Measurements from ENCODE around the gene USP32. TPM values are rescaled to one million over a fixed set of nuclear protein-coding genes. Genes with fewer than 3 reads are reported as not detected.
"Not testable (repeated sequence)": the region's sequence is repeated elsewhere in the genome, so short reads cannot be mapped to it uniquely, and the experiment has no call there.

The USP32 gene
- total RNA-seq, 2 donors from 2014 or later, result 41.1 to 50.1 TPM

DNA sequence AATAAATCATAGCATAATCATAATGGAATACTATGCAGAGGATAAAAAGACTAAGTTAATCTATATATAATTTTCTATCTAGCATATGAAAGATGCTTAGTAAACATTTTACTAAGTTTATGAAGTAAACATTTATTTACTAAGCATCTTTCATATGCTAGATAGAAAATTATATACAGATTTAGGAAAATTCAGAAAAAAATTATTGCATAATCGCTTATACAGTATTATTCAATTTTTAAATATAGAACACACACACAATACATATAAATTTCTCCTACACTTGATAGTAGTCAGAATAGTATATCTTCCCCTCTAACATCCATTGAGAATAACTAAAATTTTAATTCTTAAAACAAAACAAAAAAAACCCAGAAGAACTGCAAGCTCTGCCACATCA is 131.4 kb downstream of the USP32 start:
- intact Hi-C loops (cut with DNase I), result no loop called here
- DNase-seq (ENCODE audit: low spot score), result no peak

DNA sequence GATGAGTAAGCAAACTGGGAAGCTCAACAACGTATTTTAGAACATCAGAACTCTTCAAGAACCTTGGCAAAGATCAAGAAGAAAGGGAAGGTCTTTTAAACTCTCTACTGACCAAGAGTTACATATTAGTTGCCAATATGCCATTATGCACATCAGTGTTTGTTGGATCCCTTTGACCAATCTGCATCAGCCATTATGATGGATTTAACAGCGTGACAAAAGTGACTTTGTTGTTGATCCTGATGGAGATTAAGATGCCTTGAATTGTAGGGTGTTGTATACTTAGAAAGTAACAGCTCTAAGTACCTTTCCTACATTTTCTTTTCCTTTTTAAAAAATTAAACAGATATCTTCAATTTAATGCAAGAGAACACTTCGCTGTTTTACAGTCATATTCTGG is 133.6 kb downstream of the USP32 start:
- intact Hi-C loops (cut with DNase I), result no loop called here
- DNase-seq (ENCODE audit: low spot score), result no peak

DNA sequence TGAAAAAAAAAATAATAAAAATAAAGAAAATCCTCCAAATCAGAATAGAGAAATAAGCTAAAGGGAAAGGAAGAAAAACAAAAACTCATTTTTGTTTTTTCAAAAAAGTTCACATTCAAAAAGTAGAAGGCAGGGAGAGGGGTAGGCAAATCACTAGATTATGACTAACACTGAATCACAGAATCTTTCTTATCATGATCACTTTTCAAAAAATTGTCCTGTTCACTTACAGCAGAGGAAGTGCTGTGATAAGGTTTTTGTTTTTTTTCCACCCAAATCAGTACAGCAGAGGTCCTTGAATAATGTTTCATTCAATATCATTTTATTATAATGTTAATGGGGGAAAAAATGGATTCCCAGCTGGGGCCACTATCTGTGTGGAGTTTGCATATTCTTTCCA is 135.8 kb downstream of the USP32 start:
- DNase-seq (ENCODE audit: low spot score), result no peak
- intact Hi-C loops (cut with DNase I), result no loop called here

DNA sequence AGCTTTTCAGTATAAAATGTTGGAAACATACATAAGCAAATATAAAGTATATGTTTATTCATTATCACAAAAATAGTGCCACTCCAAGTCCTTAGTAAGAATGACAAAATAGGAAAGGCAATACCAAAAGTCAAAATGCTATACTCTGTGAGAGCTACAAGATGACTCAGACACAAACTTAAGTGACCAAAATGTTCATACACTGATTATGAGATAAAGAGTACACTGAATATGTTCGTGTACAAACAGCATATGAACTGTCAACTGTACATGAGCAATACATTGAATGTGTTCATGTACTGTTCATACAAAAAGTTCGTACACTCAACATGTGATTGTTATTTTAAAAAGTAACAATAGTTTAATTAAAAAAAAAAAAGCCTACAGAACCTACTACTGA is 138.9 kb downstream of the USP32 start:
- intact Hi-C loops (cut with DNase I), result no loop called here
- no peak for DNase-seq (ENCODE audit: low spot score)

DNA sequence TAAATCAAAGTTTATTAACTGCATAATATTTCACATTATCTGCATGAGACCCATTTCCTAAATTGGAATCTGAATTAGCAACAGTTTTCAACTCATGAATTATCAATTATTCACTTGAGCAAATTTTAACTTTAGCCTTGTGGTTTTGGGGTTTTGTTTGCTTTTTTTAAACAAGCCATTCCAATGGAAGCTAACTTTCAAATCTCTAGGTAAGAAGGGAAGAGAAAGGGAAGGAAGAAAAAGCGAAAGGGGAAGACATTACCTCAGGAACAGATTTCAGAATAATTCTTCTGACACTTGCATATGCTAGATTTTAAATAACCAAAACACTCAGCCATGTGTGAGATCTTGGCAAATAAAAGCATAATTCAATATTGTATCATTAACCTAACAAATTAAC is 139.5 kb downstream of the USP32 start:
- intact Hi-C loops (cut with DNase I), result no loop called here
- no peak for DNase-seq (ENCODE audit: low spot score)

DNA sequence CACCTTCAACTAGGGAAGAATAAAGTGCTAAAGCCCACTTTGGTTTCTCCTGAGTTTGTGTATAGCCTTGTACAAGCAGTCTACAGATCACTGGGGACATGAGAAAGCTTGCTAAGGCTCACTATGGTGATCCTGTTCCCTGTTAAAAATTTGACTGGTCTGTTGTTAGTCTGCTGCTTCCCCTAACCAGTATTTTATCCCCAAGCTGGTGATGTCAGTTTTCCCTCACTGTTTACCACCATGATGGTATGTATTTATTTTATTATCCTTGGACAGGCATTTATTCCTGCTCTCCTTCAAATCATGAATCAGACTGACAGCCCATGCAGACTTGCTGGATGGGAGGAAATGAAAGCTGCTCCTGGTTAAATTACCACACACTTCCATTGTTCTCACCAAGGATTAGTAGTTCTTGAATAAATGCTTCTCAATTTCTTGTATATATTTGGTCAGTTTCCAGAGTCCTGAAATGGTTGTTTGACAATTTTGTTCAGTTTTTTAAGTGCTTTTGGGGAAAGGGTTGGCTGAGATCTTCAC is 142.6 kb downstream of the USP32 start:
- intact Hi-C loops (cut with DNase I), result no loop called here
- no peak for DNase-seq (ENCODE audit: low spot score)

DNA sequence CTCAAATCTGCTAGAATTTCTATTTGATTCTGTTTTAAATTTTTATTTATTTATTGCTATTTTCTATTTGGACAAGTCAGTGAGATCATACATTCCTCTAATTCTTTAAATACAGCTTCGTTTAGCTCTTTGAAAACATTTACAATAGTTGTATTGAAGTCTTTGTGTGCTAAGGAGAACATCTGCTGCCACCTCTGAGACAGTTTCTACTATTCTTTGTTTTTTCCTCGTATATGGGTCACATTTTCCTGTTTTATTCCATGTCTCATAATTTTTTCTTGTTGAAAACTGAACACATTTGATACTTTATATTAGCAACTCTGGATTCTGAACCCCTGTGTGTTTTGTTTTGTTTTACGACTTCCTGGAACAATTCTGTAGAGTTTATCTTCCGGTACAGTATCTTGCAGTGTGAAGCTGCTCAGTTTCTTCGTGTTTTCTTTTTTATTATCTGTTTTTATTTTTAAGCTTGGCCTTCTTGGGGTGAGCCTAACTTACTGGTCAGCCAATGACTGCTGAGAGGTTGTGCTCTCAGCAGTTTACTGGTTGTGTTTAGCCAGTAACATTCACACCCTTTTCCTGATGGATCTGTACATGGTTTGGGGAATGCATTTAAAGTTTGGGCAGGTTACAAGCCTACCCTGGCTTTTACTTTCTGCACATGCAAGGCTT is 143.2 kb downstream of the USP32 start:
- no peak for DNase-seq (ENCODE audit: low spot score)
- intact Hi-C loops (cut with DNase I), result no loop called here

DNA sequence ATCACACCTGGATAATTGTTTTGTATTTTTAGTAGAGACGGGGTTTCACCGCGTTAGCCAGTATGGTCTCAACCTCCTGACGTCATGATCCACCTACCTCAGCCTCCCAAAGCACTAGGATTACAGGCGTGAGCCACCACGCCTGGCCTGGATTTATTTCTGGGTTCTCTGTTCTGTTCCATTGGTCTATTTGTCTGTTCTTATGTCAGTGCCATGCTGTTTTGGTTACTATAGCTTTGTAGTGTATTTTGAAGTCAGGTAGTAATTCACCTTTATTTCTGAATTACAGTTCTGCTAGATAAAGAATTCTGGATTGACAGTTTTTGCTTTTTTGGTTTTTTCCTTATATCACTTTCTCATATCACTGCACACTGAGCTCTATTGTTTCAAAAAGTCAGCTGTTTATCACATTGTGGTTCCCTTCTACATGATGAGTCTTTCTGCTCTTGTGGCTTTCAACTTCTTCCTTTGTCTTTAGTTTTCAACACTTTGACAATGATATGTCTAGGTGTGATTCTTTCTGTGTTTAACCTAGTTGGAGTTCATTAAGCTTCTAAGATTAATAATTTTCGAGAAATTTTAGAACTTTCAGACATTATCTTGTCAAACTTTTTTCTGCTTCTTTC is 144.0 kb downstream of the USP32 start:
- no peak for DNase-seq (ENCODE audit: low spot score)
- intact Hi-C loops (cut with DNase I), result no loop called here

DNA sequence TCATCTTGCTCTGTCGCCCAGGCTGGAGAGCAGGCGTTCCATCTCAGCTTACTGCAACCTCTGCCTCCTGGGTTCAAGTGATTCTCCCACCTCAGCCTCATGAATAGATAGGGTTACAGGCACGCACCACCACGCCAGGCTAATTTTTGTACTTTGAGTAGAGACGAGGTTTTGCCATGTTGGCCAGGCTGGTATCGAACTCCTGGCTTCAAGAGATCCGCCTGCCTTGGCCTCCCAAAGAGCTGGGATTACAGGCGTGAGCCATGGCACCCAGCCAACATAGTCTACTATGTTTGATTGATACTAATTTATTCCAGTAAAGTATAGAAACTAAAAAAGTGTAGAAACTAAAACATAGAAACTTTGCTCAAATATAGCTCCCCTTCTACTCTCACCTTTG is 147.3 kb downstream of the USP32 start:
- no peak for DNase-seq (ENCODE audit: low spot score)
- intact Hi-C loops (cut with DNase I), result no loop called here

DNA sequence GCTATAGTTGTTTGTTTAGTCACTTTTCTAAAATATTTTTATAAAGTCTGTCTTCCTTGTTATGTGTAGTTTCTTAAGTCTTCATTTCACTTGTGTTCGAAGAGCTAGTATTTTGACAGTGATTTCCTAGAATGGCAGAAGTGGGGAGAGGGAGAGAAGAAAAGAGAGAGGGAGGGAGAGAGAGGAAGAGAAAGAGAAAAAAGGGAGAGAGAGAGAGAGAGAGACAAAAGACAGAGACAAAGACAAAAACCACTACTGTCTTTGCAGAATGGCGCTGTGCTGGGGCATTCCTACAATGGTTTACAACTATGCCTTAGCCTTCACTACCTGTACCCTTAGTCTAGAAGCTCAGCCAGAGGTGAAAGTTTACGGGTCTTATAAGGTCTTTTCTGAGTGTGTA is 151.6 kb downstream of the USP32 start:
- DNase-seq (ENCODE audit: low spot score), result no peak
- intact Hi-C loops (cut with DNase I), result no loop called here

DNA sequence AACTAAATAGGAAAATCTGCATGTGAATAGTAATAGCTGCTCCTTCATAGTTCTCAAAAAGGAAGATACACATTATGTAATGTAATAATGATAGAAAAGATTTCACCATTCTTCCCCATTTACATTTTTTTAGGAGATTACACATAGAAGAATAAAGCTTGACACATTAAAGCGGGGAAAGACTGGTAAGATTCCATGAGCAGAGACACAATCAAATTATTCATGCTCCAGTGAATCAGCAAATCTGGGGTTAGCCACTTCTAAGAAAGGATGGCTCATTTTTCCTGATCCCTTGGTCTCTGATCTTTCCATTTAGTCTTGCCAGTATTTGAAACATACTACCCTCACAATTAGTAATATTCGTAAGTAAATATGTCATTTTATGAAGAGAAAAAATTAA is 160.2 kb downstream of the USP32 start:
- DNase-seq (ENCODE audit: low spot score), result no peak
- intact Hi-C loops (cut with DNase I), result no loop called here

DNA sequence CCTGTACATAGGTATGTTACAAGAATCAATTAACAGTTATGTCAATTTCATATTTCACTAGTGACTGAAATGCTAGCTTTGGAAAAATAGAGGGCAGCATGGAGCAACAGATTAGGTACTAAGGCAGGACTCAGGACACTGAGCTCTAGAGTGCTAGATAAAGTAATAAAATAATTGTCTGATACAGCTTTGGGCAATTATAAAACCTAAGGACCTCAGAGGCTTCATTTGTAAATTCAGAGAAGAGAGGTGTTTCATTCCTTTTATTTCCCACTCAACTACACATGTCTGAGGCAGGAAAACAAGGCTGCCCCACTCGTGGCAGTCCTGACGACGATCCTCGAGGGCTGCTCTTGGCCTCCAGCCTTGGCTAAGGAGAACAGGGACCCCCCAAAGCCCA is 160.7 kb downstream of the USP32 start:
- intact Hi-C loops (cut with DNase I), result no loop called here
- DNase-seq (ENCODE audit: low spot score), result no peak

DNA sequence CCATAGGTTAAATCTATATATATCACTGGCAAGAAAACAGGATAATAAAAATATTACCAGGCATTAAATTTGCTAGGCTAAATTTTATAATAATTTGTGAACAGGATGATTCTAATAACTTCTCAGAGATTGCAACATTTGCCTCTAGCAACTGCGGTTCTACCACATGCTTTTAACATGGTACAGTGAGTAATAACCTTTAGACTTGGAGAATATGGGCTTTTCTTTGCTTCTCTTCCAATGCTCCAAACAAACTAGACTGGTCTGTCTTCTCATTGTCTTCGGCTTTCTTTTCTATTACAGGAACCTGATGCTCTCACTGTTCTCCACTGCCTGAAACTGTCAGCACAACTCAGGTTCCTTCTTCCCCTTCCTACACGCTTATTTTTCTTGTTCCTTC is 161.6 kb downstream of the USP32 start:
- intact Hi-C loops (cut with DNase I), result no loop called here
- DNase-seq (ENCODE audit: low spot score), result no peak

DNA sequence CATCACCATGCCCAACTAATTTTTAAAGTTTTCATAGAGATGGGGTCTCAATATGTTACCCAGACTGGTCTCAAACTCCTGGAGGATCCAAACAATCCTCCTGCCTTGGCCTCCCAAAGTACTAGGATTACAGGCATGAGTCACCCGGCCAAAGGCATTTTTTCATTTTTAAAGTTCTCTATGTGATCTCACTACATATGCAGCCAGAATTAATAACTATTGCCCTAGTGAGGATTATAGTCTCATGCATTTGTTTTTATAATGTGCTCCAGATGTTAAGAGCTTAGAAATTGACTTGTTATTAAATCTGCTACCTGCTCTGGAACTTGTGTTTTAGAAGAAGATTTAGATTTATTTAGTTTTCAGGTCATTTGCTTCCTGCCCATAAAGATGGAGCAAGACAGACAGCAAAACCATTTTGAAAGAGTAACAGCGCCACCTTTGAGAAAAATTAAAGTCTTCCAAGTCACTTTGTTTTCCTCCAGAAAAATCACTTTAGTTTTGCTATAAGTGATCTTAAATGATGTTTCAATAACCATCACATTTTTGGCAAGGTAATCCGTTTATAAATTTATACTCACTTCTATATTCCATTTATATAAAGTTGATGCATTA is 162.6 kb downstream of the USP32 start:
- intact Hi-C loops (cut with DNase I), result no loop called here
- DNase-seq (ENCODE audit: low spot score), result no peak

DNA sequence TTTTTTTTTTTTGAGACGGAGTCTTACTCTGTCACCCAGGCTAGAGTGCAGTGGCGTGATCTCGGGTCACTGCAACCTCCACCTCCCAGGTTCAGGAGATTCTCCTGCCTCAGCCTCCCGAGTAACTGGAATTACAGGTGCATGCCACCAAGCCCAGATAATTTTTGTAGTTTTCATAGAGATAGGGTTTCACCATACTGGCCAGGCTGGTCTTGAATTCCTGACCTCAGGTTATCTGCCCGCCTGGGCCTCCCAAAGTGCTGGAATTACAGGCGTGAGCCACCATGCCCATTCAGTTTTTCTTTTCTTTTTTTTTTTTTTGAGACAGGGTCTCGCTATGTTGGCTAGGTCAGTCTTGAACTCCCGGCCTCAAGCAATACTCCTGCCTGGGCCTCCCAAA is 164.7 kb downstream of the USP32 start:
- DNase-seq (ENCODE audit: low spot score); intact Hi-C loops (cut with DNase I): not testable (repeated sequence)

DNA sequence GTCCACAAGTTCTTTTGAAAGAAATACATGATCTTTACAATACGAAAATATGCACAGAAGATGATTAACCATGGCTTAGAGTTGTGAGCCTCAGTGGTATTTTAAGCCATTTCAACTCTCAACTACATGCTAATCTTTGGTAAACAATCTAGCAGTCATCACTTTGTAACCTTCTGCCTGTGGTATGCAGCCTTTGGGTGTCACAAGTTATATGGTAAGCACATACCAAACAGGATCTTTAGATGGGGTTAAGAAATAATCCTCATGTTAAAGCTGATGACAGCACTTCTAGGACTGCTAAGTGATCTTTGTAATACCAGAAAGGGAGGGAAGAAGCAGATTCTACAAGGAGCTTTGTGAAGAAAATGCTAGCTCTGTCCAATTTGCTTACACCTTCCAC is 167.9 kb downstream of the USP32 start:
- DNase-seq (ENCODE audit: low spot score), result no peak
- intact Hi-C loops (cut with DNase I), result no loop called here

DNA sequence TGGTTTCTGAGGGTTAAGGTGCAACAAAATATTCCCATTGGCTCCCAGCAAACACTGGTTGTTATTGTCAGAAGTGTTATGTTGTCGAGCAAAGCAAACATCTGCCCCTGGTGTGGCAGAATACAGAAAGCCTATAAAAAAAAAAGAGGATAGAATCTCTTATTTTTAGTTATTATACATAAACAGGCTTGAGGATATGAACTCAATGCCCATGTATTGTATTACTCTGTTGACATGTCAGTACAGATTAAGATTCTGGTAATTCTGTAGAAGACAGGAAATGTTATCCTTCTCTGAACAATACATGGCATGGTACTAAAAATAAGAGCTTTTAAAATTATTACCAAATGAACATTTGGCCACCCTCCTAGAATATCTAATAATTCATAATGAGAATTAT is 168.5 kb downstream of the USP32 start:
- intact Hi-C loops (cut with DNase I), result no loop called here
- no peak for DNase-seq (ENCODE audit: low spot score)

DNA sequence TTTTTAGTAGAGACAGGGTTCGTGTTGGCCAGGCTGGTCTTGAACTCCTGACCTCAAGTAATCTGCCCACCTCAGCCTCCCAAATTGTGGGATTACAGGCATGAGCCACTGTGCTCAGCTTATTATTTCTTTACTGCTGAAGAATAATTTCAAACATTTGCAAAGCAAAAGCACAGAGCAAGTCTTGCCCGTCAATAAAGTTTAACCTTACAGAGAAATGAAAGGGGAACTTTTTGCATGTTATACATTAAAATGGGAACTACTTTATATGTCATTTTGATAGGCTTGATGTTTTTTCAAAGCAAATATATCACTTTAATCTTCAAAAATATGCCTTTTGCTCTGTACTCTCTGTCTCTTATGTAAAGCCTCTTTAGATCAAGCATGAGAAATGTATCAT is 173.2 kb downstream of the USP32 start:
- intact Hi-C loops (cut with DNase I), result not testable (repeated sequence)

DNA sequence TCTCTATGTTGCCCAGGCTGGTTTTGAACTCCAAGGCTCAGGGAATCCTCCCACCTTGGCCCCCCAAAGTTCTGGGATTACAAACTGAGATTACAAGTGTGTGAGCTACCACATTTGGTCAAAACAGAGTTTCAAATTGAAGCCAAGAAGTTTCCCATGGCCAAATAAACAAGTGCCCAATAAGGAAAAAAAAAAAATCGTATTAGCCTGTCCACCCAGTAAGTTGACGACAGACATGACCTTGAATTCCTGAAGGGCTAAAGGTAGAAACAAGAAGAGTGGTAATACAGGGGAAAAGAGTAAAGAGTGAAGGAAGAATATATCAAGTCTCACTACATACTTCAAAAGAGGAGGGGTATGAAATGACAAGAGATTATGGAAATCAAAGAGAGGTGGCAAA is 176.0 kb downstream of the USP32 start:
- intact Hi-C loops (cut with DNase I); DNase-seq (ENCODE audit: low spot score): not testable (repeated sequence)

More for the DNA sequence above, 173.2 kb downstream of the USP32 start:
- DNase-seq (ENCODE audit: low spot score), result not testable (repeated sequence)

DNA sequence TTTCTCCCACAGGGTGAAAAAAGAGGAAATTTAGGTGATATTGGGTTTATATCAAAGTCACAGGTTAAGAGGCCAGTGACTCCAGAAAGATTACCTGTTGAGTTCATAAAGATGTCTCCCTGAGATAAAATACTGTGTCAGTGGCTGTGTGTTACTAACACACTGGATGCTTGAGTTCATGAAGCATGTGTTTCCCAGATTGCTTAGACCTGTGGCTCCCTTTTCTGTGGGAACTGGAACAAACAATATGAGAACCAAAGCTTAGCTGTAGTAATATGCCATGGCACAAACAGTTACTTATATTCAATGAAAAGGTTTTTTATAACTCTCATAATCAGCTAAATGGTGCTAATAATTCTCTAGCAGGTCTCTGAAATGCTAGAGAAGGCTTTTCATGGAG is 180.7 kb downstream of the USP32 start:
- intact Hi-C loops (cut with DNase I); DNase-seq (ENCODE audit: low spot score): not testable (repeated sequence)

DNA sequence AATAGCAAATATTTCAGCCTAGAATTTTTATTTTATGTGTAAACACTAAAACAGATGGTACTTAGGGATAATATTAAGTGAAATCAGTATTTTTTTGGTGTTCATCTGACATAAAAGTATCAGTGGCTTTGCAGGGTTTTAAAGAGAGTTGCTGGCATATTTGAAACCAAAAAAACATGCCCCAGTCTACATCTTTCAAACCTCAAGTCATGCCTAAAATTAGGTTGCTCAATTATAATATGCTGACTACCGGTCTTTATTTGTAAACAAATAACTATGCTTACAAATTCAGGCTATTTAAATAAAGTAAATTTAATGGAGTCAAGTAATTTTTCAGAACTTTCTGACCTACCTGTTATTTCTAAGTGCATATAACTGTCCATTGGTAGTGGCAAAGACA is 183.6 kb downstream of the USP32 start:
- intact Hi-C loops (cut with DNase I); DNase-seq (ENCODE audit: low spot score): not testable (repeated sequence)
